Prostate gland (tissue), 2 donors: ENCODE results near the gene ADCY1. TPM values are rescaled to one million over a fixed set of nuclear protein-coding genes. Genes with fewer than 3 reads are reported as not detected.

Experiments used
- DNase-seq: peaks from one replicate; pipeline ENCODE4 v3.0.0-alpha.2; 2019; ENCODE audit warnings: low spot score
- H3K27ac ChIP-seq, 2 donors: fragments of 200-600 bp; sonication (generic); 2 replicates each; pipeline ENCODE4 v1.5.1; 2017 to 2019
- H3K27me3 ChIP-seq: fragments of 200-600 bp; sonication (generic); replicated peaks from 2 replicates; pipeline ENCODE4 v1.5.1; 2019; ENCODE audit not compliant: insufficient read depth
- H3K36me3 ChIP-seq, 2 donors: fragments of 200-600 bp; sonication (generic); 1 replicate in 1 of 2; 2 replicates in 1 of 2; pipeline versions ENCODE4 v1.5.1 to v1.8.1; 2017 to 2019
- H3K4me1 ChIP-seq: fragments of 200-600 bp; sonication (generic); replicated peaks from 2 replicates; pipeline ENCODE4 v1.5.1; 2019
- H3K4me3 ChIP-seq, 2 donors: fragments of 200-600 bp; sonication (generic); 2 replicates each; pipeline ENCODE4 v1.5.1; 2017 to 2019
- H3K9me3 ChIP-seq: fragments of 200-600 bp; sonication (generic); 2 replicates; pipeline ENCODE4 v1.5.1; 2017
- POLR2A ChIP-seq: fragments of 450-650 bp; IDR thresholded peaks from one replicate; pipeline ENCODE4 v1.6.1; 2016; ENCODE audit warnings: antibody characterized with exemption, mild to moderate bottlenecking
- POLR2AphosphoS5 ChIP-seq: sonication (generic); formaldehyde crosslinking; IDR thresholded peaks from one replicate; pipeline ENCODE4 v1.6.1; 2017; ENCODE audit warnings: antibody characterized with exemption
- WGBS: methylation state at CpG from one replicate; pipeline ENCODE4 v1.1.5; 2018; 5-methylcytosine and 5-hydroxymethylcytosine counted together
- intact Hi-C: fragments of 100-400 bp; cut with DNase I; formaldehyde crosslinking; loops from one replicate; pipeline ENCODE4 v1.14.2; 2022
- total RNA-seq, 2 donors: library from RNA; depleted of rRNA; stranded (reverse); fragments of >200 nt; gene quantifications; one replicate each; pipeline ENCODE4 v1.1.0, GENCODE V29; 2016
- TF ChIP-seq, protein P1 (sequence below), 4 experiments: fragments of 200-600 bp in 2 of 4; fragments of 450-650 bp in 2 of 4; sonication (generic) in 2 of 4; IDR thresholded peaks; 1 replicate in 3 of 4; 2 replicates in 1 of 4; pipeline ENCODE4 v1.5.1; 2016 to 2019; ENCODE audit warnings: antibody characterized with exemption in 4 of 4, mild to moderate bottlenecking in 2 of 4, moderate library complexity in 2 of 4

The ADCY1 gene
- total RNA-seq, 2 donors from 2014 or later: 4.5 to 17.0 TPM

- Histone ChIP-seq H3K4me1 (peaks cover 3% of the 10 kb centered on the region), H3K4me3 (no peak overlapping the region), H3K27ac (no peak overlapping the region), H3K36me3 (no peaks in the 10 kb centered on the region), H3K9me3 (no peaks in the 10 kb centered on the region), H3K27me3 (no peaks in the 10 kb centered on the region)
- WGBS: 76% methylated on average over 16 of the region's 16 CpGs
- DNase-seq: no peak
- intact Hi-C loops: no loop called here
- TF ChIP-seq POLR2A: no peak
- TF ChIP-seq, protein P1, sequence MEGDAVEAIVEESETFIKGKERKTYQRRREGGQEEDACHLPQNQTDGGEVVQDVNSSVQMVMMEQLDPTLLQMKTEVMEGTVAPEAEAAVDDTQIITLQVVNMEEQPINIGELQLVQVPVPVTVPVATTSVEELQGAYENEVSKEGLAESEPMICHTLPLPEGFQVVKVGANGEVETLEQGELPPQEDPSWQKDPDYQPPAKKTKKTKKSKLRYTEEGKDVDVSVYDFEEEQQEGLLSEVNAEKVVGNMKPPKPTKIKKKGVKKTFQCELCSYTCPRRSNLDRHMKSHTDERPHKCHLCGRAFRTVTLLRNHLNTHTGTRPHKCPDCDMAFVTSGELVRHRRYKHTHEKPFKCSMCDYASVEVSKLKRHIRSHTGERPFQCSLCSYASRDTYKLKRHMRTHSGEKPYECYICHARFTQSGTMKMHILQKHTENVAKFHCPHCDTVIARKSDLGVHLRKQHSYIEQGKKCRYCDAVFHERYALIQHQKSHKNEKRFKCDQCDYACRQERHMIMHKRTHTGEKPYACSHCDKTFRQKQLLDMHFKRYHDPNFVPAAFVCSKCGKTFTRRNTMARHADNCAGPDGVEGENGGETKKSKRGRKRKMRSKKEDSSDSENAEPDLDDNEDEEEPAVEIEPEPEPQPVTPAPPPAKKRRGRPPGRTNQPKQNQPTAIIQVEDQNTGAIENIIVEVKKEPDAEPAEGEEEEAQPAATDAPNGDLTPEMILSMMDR (IDR thresholded peaks at IDR 0.05): no peak
- TF ChIP-seq POLR2AphosphoS5: no peak
Observed at GRCh38 chr7:45580053-45580872, 6.1 kb downstream of the ADCY1 start.

GRCh38 chr7:45581271-45581780 is 7.2 kb downstream of the ADCY1 start:
- Histone ChIP-seq H3K36me3 (no peaks in the 10 kb centered on the region), H3K27me3 (no peaks in the 10 kb centered on the region), H3K9me3 (no peaks in the 10 kb centered on the region), H3K4me1 (no peaks in the 10 kb centered on the region), H3K4me3 (no peak overlapping the region), H3K27ac (no peak overlapping the region)
- TF ChIP-seq POLR2A: no peak
- no peak for TF ChIP-seq POLR2AphosphoS5
- TF ChIP-seq, protein P1 (IDR thresholded peaks at IDR 0.05): no peak
- WGBS: 79% methylated on average over 6 of the region's 6 CpGs
- intact Hi-C loops: no loop called here
- no peak for DNase-seq

- no peaks in the 10 kb centered on the region for H3K36me3 ChIP-seq
- intact Hi-C loops: no loop called here
- DNase-seq: no peak
- no peaks in the 10 kb centered on the region for H3K9me3 ChIP-seq
- H3K27ac ChIP-seq: no peak overlapping the region
- no peaks in the 10 kb centered on the region for H3K4me1 ChIP-seq
- WGBS: 63% methylated on average over 5 of the region's 5 CpGs
- TF ChIP-seq POLR2AphosphoS5 (no peak), POLR2A (no peak)
- TF ChIP-seq, protein P1 (IDR thresholded peaks at IDR 0.05): no peak
- H3K27me3 ChIP-seq: no peaks in the 10 kb centered on the region
- no peak overlapping the region for H3K4me3 ChIP-seq
Observed at GRCh38 chr7:45582136-45582749, 8.1 kb downstream of the ADCY1 start.

DNA sequence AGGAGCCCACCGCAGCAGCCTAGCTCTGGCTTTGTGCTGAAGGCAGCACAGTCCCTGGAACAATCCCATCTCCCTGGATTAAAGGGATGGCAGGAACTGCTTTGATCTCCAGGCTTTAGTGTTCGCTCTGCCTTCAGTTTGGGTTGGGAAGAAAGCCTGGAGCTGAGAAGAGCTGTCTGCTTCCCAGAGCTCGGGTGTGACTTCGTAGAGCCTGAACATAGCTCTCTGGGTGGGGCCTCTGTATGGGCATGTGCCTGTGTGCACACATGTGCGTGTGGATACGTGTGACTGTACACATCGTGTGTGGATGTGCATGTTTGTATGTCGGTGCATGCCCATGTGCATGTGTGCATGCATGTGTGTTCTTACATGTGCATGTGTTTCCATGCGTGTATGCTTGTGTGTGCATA is 8.7 kb downstream of the ADCY1 start:
- Histone ChIP-seq H3K4me3 (no peak overlapping the region), H3K4me1 (no peaks in the 10 kb centered on the region), H3K27ac (no peak overlapping the region), H3K27me3 (no peaks in the 10 kb centered on the region), H3K9me3 (no peaks in the 10 kb centered on the region), H3K36me3 (no peaks in the 10 kb centered on the region)
- intact Hi-C loops: no loop called here
- TF ChIP-seq POLR2A (no peak), POLR2AphosphoS5 (no peak)
- TF ChIP-seq, protein P1 (IDR thresholded peaks at IDR 0.05): no peak
- no peak for DNase-seq
- 64% methylated on average over 9 of the region's 9 CpGs for WGBS
